HepG2 (cell line): ENCODE measurements around the gene LBX2. TPM values are rescaled to one million over a fixed set of nuclear protein-coding genes. Genes with fewer than 3 reads are reported as not detected.

ENCODE experiments used
- AHR ChIP-seq: IDR thresholded peaks from 2 replicates; pipeline ENCODE4 v1.6.1; 2018; ENCODE audit warnings: missing genetic modification reagents, missing compliant biosample characterization
- DNMT1 ChIP-seq: sonication (generic); formaldehyde crosslinking; IDR thresholded peaks from 2 replicates; pipeline ENCODE4 v1.5.1; 2020; ENCODE audit warnings: mild to moderate bottlenecking, missing genetic modification reagents
- GTF3A ChIP-seq: sonication (generic); formaldehyde crosslinking; conservative IDR thresholded peaks from 2 replicates; pipeline ENCODE4 v1.4.0; 2020; ENCODE audit warnings: mild to moderate bottlenecking, missing genetic modification reagents
- HCFC1 ChIP-seq: fragments of 150-350 bp; IDR thresholded peaks from 2 replicates; pipeline ENCODE4 v1.6.1; 2014; ENCODE audit warnings: low read depth, low read length
- PHF20 ChIP-seq: sonication (generic); formaldehyde crosslinking; IDR thresholded peaks from 2 replicates; pipeline ENCODE4 v1.5.0; 2020; ENCODE audit warnings: mild to moderate bottlenecking, missing genetic modification reagents
- PRDM15 ChIP-seq: sonication (generic); formaldehyde crosslinking; IDR thresholded peaks from 2 replicates; pipeline ENCODE4 v1.4.0; 2020; ENCODE audit warnings: missing genetic modification reagents
- PREB ChIP-seq: sonication (generic); formaldehyde crosslinking; IDR thresholded peaks from 2 replicates; pipeline ENCODE4 v1.4.0; 2020; ENCODE audit warnings: missing genetic modification reagents
- SAFB2 ChIP-seq: sonication (generic); formaldehyde crosslinking; IDR thresholded peaks from 2 replicates; pipeline ENCODE4 v1.5.1; 2020; ENCODE audit warnings: missing genetic modification reagents, low read depth, mild to moderate bottlenecking, borderline replicate concordance
- SIX1 ChIP-seq: sonication (generic); formaldehyde crosslinking; IDR thresholded peaks from 2 replicates; pipeline ENCODE4 v1.4.0; 2020; ENCODE audit warnings: missing genetic modification reagents, borderline replicate concordance
- STAT5B ChIP-seq: sonication (generic); formaldehyde crosslinking; IDR thresholded peaks from 2 replicates; pipeline ENCODE4 v1.4.0; 2020; ENCODE audit warnings: missing genetic modification reagents
- ZNF292 ChIP-seq: sonication (generic); formaldehyde crosslinking; IDR thresholded peaks from 2 replicates; pipeline ENCODE4 v1.8.1; 2022; ENCODE audit warnings: mild to moderate bottlenecking, low read depth, missing genetic modification reagents, borderline replicate concordance
- ZNF552 ChIP-seq: sonication (generic); formaldehyde crosslinking; IDR thresholded peaks from 2 replicates; pipeline ENCODE4 v1.9.0; 2022; ENCODE audit warnings: missing genetic modification reagents, mild to moderate bottlenecking, borderline replicate concordance
- ZNF569 ChIP-seq: sonication (generic); formaldehyde crosslinking; IDR thresholded peaks from 2 replicates; pipeline ENCODE4 v1.5.0; 2020; ENCODE audit warnings: mild to moderate bottlenecking, missing genetic modification reagents, moderate library complexity, borderline replicate concordance
- ZNF646 ChIP-seq: sonication (generic); formaldehyde crosslinking; IDR thresholded peaks from 2 replicates; pipeline ENCODE4 v1.9.0; 2021; ENCODE audit warnings: mild to moderate bottlenecking, missing genetic modification reagents
- ZNF776 ChIP-seq: sonication (generic); formaldehyde crosslinking; IDR thresholded peaks from 2 replicates; pipeline ENCODE4 v1.4.0; 2020; ENCODE audit warnings: mild to moderate bottlenecking, missing genetic modification reagents
- ZSCAN12 ChIP-seq: sonication (generic); formaldehyde crosslinking; IDR thresholded peaks from 2 replicates; pipeline ENCODE4 v1.9.0; 2021; ENCODE audit warnings: mild to moderate bottlenecking, missing genetic modification reagents
- polyA plus RNA-seq, 8 experiments: library from polyadenylated mRNA; depleted of rRNA in 3 of 8; stranded (reverse) in 7 of 8; unstranded in 1 of 8; fragments of >200 nt; fragmentation: Illumina TruSeq in 4 of 8; extraction: Trizol in 4 of 8; gene quantifications; 2 replicates each; pipeline versions ENCODE4 v1.2.1 to v1.2.3, GENCODE V29; 2011 to 2016; ENCODE audit warnings: low read depth in 4 of 8, missing spikeins in 1 of 8, mixed read lengths in 1 of 8; ENCODE audit not compliant: insufficient read depth in 1 of 8
- total RNA-seq, 5 experiments: library from RNA; depleted of rRNA; stranded (reverse); fragments of >200 nt; fragmentation: Illumina TruSeq; extraction: Trizol; gene quantifications; 2 replicates each; pipeline ENCODE4 v1.2.3, GENCODE V29; 2016; ENCODE audit warnings: low read depth in 1 of 5

LBX2 gene
- total and polyA plus RNA-seq, 2 of the 13 experiments (the other 11 are each of a cell fraction or from before 2014, with no cell fraction given): 6.4 to 8.1 TPM

GRCh38 chr2:74472086-74472944 lies 27.1 kb downstream of the LBX2 start, which contains the start of gene MRPL53 (continued):
- TF ChIP-seq ZNF646 (CRISPR knock-in tag) (no peak), PREB (CRISPR knock-in tag) (no peak), GTF3A (CRISPR knock-in tag) (no peak), STAT5B (peak; percentile 96), SIX1 (CRISPR knock-in tag) (peak; percentile 25; the same call in 1 of the 2 replicates), PHF20 (CRISPR knock-in tag) (peak; percentile 98), SAFB2 (CRISPR knock-in tag) (peak; percentile 100), ZNF776 (peak; percentile 96), ZSCAN12 (CRISPR knock-in tag) (peak; percentile 67), PRDM15 (CRISPR knock-in tag) (peak; percentile 46; the same call in 1 of the 2 replicates), DNMT1 (peak; percentile 96), ZNF569 (CRISPR knock-in tag) (no peak), ZNF552 (CRISPR knock-in tag) (peak; percentile 85; the same call in 1 of the 2 replicates), AHR (peak; percentile 90; the same call in 1 of the 2 replicates), HCFC1 (peak; percentile 77), ZNF292 (CRISPR knock-in tag) (peak; percentile 69)
